ENCODE measurements around the gene THSD4. TPM values are rescaled to one million over a fixed set of nuclear protein-coding genes. Genes with fewer than 3 reads are reported as not detected.
"Not testable (repeated sequence)": the region's sequence is repeated elsewhere in the genome, so short reads cannot be mapped to it uniquely, and the experiment has no call there.

Gene THSD4
- total RNA-seq, 4 donors from 2014 or later = 10.7 to 59.5 (median 49.0) TPM

DNA sequence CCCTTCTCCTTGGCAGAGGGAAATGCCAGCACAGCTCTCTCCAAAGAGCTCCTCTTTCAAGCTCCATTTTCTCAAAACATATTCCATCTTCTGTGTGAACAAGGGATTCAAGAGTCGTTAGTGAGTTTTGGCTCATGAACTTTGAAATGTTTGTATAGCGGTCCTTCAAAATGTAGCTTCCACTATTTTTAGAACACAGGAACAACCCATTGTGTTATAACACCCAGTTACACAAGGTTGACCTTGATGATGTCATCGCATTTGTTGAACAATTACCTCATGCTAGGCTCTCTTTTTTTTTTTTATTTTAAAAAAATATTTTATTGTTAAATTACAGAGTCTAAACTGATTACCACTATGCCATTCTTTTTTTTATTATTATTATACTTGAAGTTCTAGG is 251.7 kb downstream of the THSD4 start:
- TF ChIP-seq, protein P1, sequence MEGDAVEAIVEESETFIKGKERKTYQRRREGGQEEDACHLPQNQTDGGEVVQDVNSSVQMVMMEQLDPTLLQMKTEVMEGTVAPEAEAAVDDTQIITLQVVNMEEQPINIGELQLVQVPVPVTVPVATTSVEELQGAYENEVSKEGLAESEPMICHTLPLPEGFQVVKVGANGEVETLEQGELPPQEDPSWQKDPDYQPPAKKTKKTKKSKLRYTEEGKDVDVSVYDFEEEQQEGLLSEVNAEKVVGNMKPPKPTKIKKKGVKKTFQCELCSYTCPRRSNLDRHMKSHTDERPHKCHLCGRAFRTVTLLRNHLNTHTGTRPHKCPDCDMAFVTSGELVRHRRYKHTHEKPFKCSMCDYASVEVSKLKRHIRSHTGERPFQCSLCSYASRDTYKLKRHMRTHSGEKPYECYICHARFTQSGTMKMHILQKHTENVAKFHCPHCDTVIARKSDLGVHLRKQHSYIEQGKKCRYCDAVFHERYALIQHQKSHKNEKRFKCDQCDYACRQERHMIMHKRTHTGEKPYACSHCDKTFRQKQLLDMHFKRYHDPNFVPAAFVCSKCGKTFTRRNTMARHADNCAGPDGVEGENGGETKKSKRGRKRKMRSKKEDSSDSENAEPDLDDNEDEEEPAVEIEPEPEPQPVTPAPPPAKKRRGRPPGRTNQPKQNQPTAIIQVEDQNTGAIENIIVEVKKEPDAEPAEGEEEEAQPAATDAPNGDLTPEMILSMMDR (IDR thresholded peaks at IDR 0.05) = no peak
- no peak for TF ChIP-seq POLR2A (IDR thresholded peaks at IDR 0.05)
- Histone ChIP-seq H3K9me3 (no peaks in the 10 kb centered on the region), H3K4me1 (no peaks in the 10 kb centered on the region), H3K4me3 (no peak overlapping the region), H3K27me3 (no peaks in the 10 kb centered on the region), H3K27ac (no peak overlapping the region), H3K36me3 (no peaks in the 10 kb centered on the region)
- DNase-seq = no peak

- H3K4me3 ChIP-seq, H3K9me3 ChIP-seq, H3K27me3 ChIP-seq, H3K4me1 ChIP-seq, H3K27ac ChIP-seq, DNase-seq, H3K36me3 ChIP-seq: not testable (repeated sequence)
Measured at GRCh38 chr15:71367737-71368136, 252.5 kb downstream of the THSD4 start.

- H3K27me3 ChIP-seq, DNase-seq, H3K9me3 ChIP-seq, H3K4me3 ChIP-seq, H3K36me3 ChIP-seq: not testable (repeated sequence)
- Histone ChIP-seq H3K4me1 (peaks cover 0 to 28% (median 0%) of the 10 kb centered on the region in 4 donors), H3K27ac (peak overlapping the region in 1 of 4 donors; percentile 12)
Measured at GRCh38 chr15:71372769-71373168, 257.5 kb downstream of the THSD4 start.

DNA sequence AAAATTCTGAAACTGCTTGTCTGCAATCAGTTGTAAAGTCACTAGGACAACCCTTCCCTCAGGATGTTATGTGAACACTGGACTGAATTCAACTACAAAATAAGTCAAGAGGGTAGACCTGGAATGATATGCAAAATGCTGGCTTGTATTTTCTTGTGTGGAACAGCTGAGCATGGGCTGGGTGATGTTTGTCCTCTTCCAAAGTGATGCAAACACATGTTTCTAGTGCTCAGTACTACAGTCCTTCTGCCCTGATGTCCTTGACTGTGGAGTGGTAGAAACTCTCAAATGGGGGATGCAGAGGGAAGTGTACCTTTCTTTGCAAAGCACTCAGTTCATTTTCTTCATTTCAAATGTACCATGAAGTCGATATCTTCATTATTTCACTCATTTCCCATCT is 258.6 kb downstream of the THSD4 start:
- no peak overlapping the region for H3K4me3 ChIP-seq
- DNase-seq = no peak
- peaks cover 0 to 28% (median 0%) of the 10 kb centered on the region in 4 donors for H3K4me1 ChIP-seq
- TF ChIP-seq, protein P1 (IDR thresholded peaks at IDR 0.05) = no peak
- TF ChIP-seq POLR2A (IDR thresholded peaks at IDR 0.05) = no peak
- H3K27ac ChIP-seq = peak overlapping the region in 2 of 4 donors; percentile 21 to 67
- H3K9me3 ChIP-seq = no peaks in the 10 kb centered on the region
- no peaks in the 10 kb centered on the region for H3K27me3 ChIP-seq
- no peaks in the 10 kb centered on the region for H3K36me3 ChIP-seq

DNA sequence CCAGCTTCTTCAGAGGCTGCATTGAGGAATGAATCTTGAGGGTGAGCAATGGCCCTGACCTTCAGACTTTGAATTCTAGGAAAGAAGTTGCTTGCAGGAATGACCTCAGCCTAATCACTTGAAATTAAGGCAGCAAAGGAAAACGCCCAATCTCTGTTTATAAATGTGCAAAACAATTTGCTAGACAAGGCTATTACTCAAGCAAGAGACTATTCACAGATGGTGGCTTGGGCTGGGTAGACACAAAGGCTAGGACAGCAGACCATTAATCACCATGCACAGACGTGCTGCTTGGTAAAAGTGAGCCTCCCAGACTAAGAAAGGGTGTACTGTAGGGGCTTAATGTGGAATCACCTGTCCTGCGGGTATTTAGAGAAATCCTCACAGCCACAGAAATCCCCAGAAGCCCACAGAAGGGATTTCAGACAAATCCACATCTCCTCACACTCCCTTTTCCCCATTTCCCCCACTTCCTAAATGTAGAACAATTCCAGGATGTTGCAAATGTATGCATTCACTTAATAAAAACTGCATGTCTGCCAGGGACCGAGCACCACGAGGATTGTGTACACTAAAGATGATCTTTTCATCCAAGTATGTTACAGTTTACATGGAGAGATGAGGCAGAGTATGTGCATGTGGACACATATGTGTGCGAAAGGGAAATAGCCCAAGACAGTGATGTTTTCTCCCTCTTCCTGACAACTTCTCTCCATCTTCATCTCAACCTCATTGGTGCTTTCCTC is 259.5 kb downstream of the THSD4 start:
- H3K9me3 ChIP-seq = no peaks in the 10 kb centered on the region
- H3K27me3 ChIP-seq = no peaks in the 10 kb centered on the region
- peak overlapping the region in 2 of 4 donors; percentile 44 to 67 for H3K27ac ChIP-seq
- H3K36me3 ChIP-seq = no peaks in the 10 kb centered on the region
- TF ChIP-seq POLR2A (IDR thresholded peaks at IDR 0.05) = no peak
- TF ChIP-seq, protein P1 (IDR thresholded peaks at IDR 0.05) = no peak
- no peak overlapping the region for H3K4me3 ChIP-seq
- peak in 1 of 3 donors; percentile 50 for DNase-seq
- H3K4me1 ChIP-seq = peaks cover 0 to 28% (median under 1%) of the 10 kb centered on the region in 4 donors

DNA sequence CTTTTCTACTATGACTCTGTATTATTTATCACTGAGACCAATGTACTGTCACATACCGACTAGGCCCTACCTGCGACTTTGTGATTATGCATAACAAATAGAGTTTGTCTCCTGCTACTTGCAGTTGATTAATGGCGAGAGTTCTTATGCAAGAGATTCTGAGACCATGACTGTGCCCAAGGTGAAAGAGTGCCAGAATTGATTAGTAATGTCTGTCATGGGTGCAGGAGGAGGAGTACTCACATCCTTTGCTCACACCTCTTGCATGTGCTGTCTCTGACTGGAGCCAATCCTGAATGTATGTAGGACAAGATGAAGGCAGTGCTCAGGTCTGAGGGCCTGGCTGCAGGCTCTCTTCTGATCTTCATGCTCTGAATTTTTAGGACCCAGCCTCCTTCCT is 260.7 kb downstream of the THSD4 start:
- Histone ChIP-seq H3K9me3 (no peaks in the 10 kb centered on the region), H3K4me3 (no peak overlapping the region), H3K4me1 (peaks cover 0 to 28% (median 2%) of the 10 kb centered on the region in 4 donors), H3K27ac (no peak overlapping the region), H3K27me3 (no peaks in the 10 kb centered on the region), H3K36me3 (no peaks in the 10 kb centered on the region)
- DNase-seq = no peak
- no peak for TF ChIP-seq POLR2A (IDR thresholded peaks at IDR 0.05)
- TF ChIP-seq, protein P1 (IDR thresholded peaks at IDR 0.05) = no peak
